IMR-90 (cell line): ENCODE measurements around the gene NHLH2. TPM values are rescaled to one million over a fixed set of nuclear protein-coding genes. Genes with fewer than 3 reads are reported as not detected.

Experiments
- ATAC-seq: fragments of 200-7000 bp; cut with Tn5 transposase; 2 replicates; pipeline ENCODE4 v1.9.1; 2020; ENCODE audit warnings: low read depth, mild to moderate bottlenecking, moderate library complexity
- BruUV-seq: library from RNA; stranded (reverse); fragments of 400-500 nt; replicated peaks from 2 replicates; lab custom pipeline; 2021; lab: Mats Ljungman, UMichigan
- CTCF ChIA-PET: fragments of 300-600 bp; formaldehyde crosslinking; extraction: SDS; loops from one replicate; lab custom pipeline; 2021; ENCODE audit warnings: antibody characterized with exemption; lab: Yijun Ruan, JAX
- POLR2A ChIA-PET: fragments of 300-600 bp; sonication (Branson Sonifier 250); formaldehyde crosslinking; loops from one replicate; lab custom pipeline; 2022; ENCODE audit warnings: antibody characterized with exemption; ENCODE audit not compliant: unreplicated experiment; lab: Charles Lee
- DNase-seq: peaks from one replicate; pipeline ENCODE4 v3.0.0; 2013
- H2AFZ ChIP-seq: replicated peaks from 2 replicates; pipeline ENCODE3; 2013; ENCODE audit warnings: low read length, mild to moderate bottlenecking; ENCODE audit not compliant: poor library complexity
- H2AK5ac ChIP-seq: 2 replicates; pipeline ENCODE4 v1.6.1; 2013; ENCODE audit warnings: low read depth, low read length, inconsistent platforms
- H2AK9ac ChIP-seq: replicated peaks from 2 replicates; pipeline ENCODE3; 2013; ENCODE audit warnings: mild to moderate bottlenecking, low read depth, low read length, moderate library complexity; ENCODE audit not compliant: poor library complexity
- H2BK120ac ChIP-seq: 2 replicates; pipeline ENCODE4 v1.6.1; 2013; ENCODE audit warnings: low read depth, low read length, inconsistent platforms
- H2BK15ac ChIP-seq: 3 replicates; pipeline ENCODE4 v1.6.1; 2013; ENCODE audit warnings: low read depth, low read length, inconsistent platforms
- H2BK20ac ChIP-seq: 2 replicates; pipeline ENCODE4 v1.6.1; 2013; ENCODE audit warnings: low read depth, mild to moderate bottlenecking, inconsistent platforms, low read length, moderate library complexity
- H2BK5ac ChIP-seq: 2 replicates; pipeline ENCODE4 v1.6.1; 2013; ENCODE audit warnings: mild to moderate bottlenecking, low read depth, low read length, inconsistent platforms; ENCODE audit not compliant: poor library complexity, severe bottlenecking
- H3K14ac ChIP-seq: replicated peaks from 2 replicates; pipeline ENCODE4 v1.6.1; 2013; ENCODE audit warnings: low read depth, low read length, inconsistent platforms
- H3K18ac ChIP-seq: 2 replicates; pipeline ENCODE4 v1.6.1; 2013; ENCODE audit warnings: low read depth, low read length, control low read depth
- H3K23ac ChIP-seq: 2 replicates; pipeline ENCODE4 v1.6.1; 2013; ENCODE audit warnings: low read depth, low read length, inconsistent platforms
- H3K27ac ChIP-seq: 2 replicates; pipeline ENCODE4 v1.5.1; 2013; ENCODE audit warnings: mild to moderate bottlenecking, control low read depth, low read length; ENCODE audit not compliant: insufficient read depth
- H3K27me3 ChIP-seq: 2 replicates; pipeline ENCODE4 v1.6.1; 2013; ENCODE audit warnings: low read length; ENCODE audit not compliant: control insufficient read depth, insufficient read depth
- H3K36me3 ChIP-seq: 2 replicates; pipeline ENCODE4 v1.6.1; 2013; ENCODE audit warnings: low read length, mixed read lengths; ENCODE audit not compliant: control insufficient read depth, insufficient read depth
- H3K4ac ChIP-seq: 2 replicates; pipeline ENCODE4 v1.6.1; 2013; ENCODE audit warnings: low read depth, low read length, inconsistent platforms
- H3K4me1 ChIP-seq: 2 replicates; pipeline ENCODE4 v1.6.1; 2013; ENCODE audit warnings: low read length, mixed read lengths; ENCODE audit not compliant: control insufficient read depth, insufficient read depth
- H3K4me2 ChIP-seq: 2 replicates; pipeline ENCODE4 v1.6.1; 2013; ENCODE audit warnings: low read depth, mild to moderate bottlenecking, control low read depth, low read length, moderate library complexity
- H3K4me3 ChIP-seq: 2 replicates; pipeline ENCODE4 v1.5.1; 2013; ENCODE audit warnings: low read depth, mild to moderate bottlenecking, control low read depth, low read length, moderate library complexity; ENCODE audit not compliant: insufficient read depth
- H3K56ac ChIP-seq: 2 replicates; pipeline ENCODE4 v1.6.1; 2013; ENCODE audit warnings: low read length, inconsistent platforms; ENCODE audit not compliant: insufficient read depth; ENCODE audit errors: extremely low read depth
- H3K79me1 ChIP-seq, 2 experiments: 2 replicates each; pipeline ENCODE4 v1.6.1; 2013; ENCODE audit warnings: low read length in 2 of 2, inconsistent platforms in 1 of 2, low read depth in 1 of 2
- H3K9ac ChIP-seq: 2 replicates; pipeline ENCODE4 v1.6.1; 2013; ENCODE audit warnings: low read depth, low read length, control low read depth
- H3K9me1 ChIP-seq: 2 replicates; pipeline ENCODE4 v1.6.1; 2013; ENCODE audit warnings: low read length, inconsistent platforms; ENCODE audit not compliant: insufficient read depth
- H3K9me3 ChIP-seq: 2 replicates; pipeline ENCODE4 v1.6.1; 2013; ENCODE audit warnings: low read length; ENCODE audit not compliant: control insufficient read depth, insufficient read depth
- H4K20me1 ChIP-seq: 2 replicates; pipeline ENCODE4 v1.6.1; 2013; ENCODE audit warnings: low read length, inconsistent platforms; ENCODE audit not compliant: insufficient read depth
- H4K5ac ChIP-seq: 2 replicates; pipeline ENCODE4 v1.6.1; 2013; ENCODE audit warnings: mild to moderate bottlenecking, low read depth, low read length, control low read depth
- H4K8ac ChIP-seq, 2 experiments: 2 replicates each; pipeline ENCODE4 v1.6.1; 2013; ENCODE audit warnings: low read depth in 2 of 2, low read length in 2 of 2, control low read depth in 1 of 2, inconsistent platforms in 1 of 2
- H4K91ac ChIP-seq: 2 replicates; pipeline ENCODE4 v1.6.1; 2013; ENCODE audit warnings: low read depth, low read length, inconsistent platforms; ENCODE audit not compliant: insufficient read depth
- CHD1 ChIP-seq: IDR thresholded peaks from 2 replicates; pipeline ENCODE4 v1.6.1; 2012; ENCODE audit warnings: low read depth, low read length, improper control_type of control experiment
- CTCF ChIP-seq: conservative IDR thresholded peaks from 2 replicates; pipeline ENCODE4 v1.5.1; 2012; ENCODE audit warnings: mild to moderate bottlenecking, low read depth, low read length, improper control_type of control experiment
- MAZ ChIP-seq: IDR thresholded peaks from 2 replicates; pipeline ENCODE4 v1.6.1; 2012; ENCODE audit warnings: low read depth, mild to moderate bottlenecking, low read length, improper control_type of control experiment, moderate library complexity, borderline replicate concordance
- NFE2L2 ChIP-seq: fragments of 150-350 bp; IDR thresholded peaks from 2 replicates; pipeline ENCODE4 v1.6.1; 2016; ENCODE audit warnings: low read depth, mild to moderate bottlenecking, low read length
- USF2 ChIP-seq: fragments of 150-350 bp; IDR thresholded peaks from 2 replicates; pipeline ENCODE4 v1.6.1; 2017; ENCODE audit warnings: mild to moderate bottlenecking, antibody characterized with exemption, low read length, low read depth
- WGBS, 2 experiments: methylation state at CpG; one replicate each; pipeline versions ENCODE4 v1.1.5 to v1.1.7; 2013; ENCODE audit warnings: missing lambda C conversion rate in 2 of 2; ENCODE audit not compliant: insufficient read length in 1 of 2; ENCODE audit errors: extremely low coverage in 2 of 2; 5-methylcytosine and 5-hydroxymethylcytosine counted together
- dilution Hi-C: fragments of 300-500 bp; cut with HindIII; formaldehyde crosslinking; loops from one replicate; pipeline ENCODE4 v1.14.3; 2018; ENCODE audit warnings: low sequenced_read_pairs; ENCODE audit not compliant: unreplicated experiment
- in situ Hi-C: fragments of 300-500 bp; cut with MboI; formaldehyde crosslinking; loops from 3 replicates; pipeline ENCODE4 v1.14.3; 2019; ENCODE audit warnings: low sequenced_read_pairs, inconsistent platforms, mixed read lengths
- intact Hi-C: fragments of 100-400 bp; cut with micrococcal nuclease; formaldehyde crosslinking; loops from 2 replicates; pipeline ENCODE4 v1.10.0; 2022
- polyA plus RNA-seq, 3 experiments: library from polyadenylated mRNA; depleted of rRNA; stranded (reverse); fragments of >200 nt; gene quantifications; 2 replicates each; pipeline ENCODE4 v1.2.3, GENCODE V29; 2012; ENCODE audit warnings: low replicate concordance in 1 of 3
- total RNA-seq: library from RNA; depleted of rRNA; stranded (reverse); fragments of >200 nt; gene quantifications from 2 replicates; pipeline ENCODE4 v1.2.3, GENCODE V29; 2012

Gene NHLH2
- total and polyA plus RNA-seq, 2 of the 4 experiments (the other 2 are of a cell fraction): not detected

GRCh38 chr1:115867216-115867615, 26.3 kb upstream of the NHLH2 start:
- H2BK5ac ChIP-seq: no peak overlapping the region
- in situ Hi-C loops (no loop called here), dilution Hi-C loops (no loop called here), intact Hi-C loops (no loop called here)
- TF ChIP-seq USF2 (no peak), CTCF (no peak), MAZ (no peak), CHD1 (no peak), NFE2L2 (peak; percentile 41; the same call in 1 of the 2 replicates)
- H2AFZ ChIP-seq: no peak overlapping the region
- no CpG with 5 or more reads among the region's 1 CpG for WGBS, 2 experiments
- DNase-seq (no peak), ATAC-seq (no peak)
- H2BK20ac ChIP-seq: no peak overlapping the region
- no peaks in the 10 kb centered on the region for H3K9me1 ChIP-seq
- no peaks in the 10 kb centered on the region for H3K36me3 ChIP-seq
- H2AK9ac ChIP-seq: no peak overlapping the region
- no peaks in the 10 kb centered on the region for H3K9me3 ChIP-seq
- H3K18ac ChIP-seq: no peak overlapping the region
- no peaks in the 10 kb centered on the region for H3K4me1 ChIP-seq
- H4K8ac ChIP-seq: no peak overlapping the region
- ChIA-PET POLR2A (no interaction called here), CTCF (no interaction called here)
- H3K56ac ChIP-seq: no peak overlapping the region
- no peak overlapping the region for H2AK5ac ChIP-seq
- H3K27ac ChIP-seq: no peak overlapping the region
- H4K20me1 ChIP-seq: no peaks in the 10 kb centered on the region
- no peak overlapping the region for H4K5ac ChIP-seq
- no peak overlapping the region for H4K91ac ChIP-seq
- H3K79me1 ChIP-seq: no peaks in the 10 kb centered on the region
- H3K4me3 ChIP-seq: no peak overlapping the region
- no peaks in the 10 kb centered on the region for H3K27me3 ChIP-seq
- no peak overlapping the region for H2BK15ac ChIP-seq
- H2BK120ac ChIP-seq: no peak overlapping the region
- BruUV-seq: no TSS peak
- no peak overlapping the region for H3K4me2 ChIP-seq
- H3K4ac ChIP-seq: no peak overlapping the region
- H3K23ac ChIP-seq: no peak overlapping the region
- no peak overlapping the region for H3K9ac ChIP-seq
- H3K14ac ChIP-seq: no peak overlapping the region
